Loucy (cell line): ENCODE results near the gene IGF1R.

Experiments used
- H2AFZ ChIP-seq: fragments of 200-600 bp; sonication (generic); 2 replicates; pipeline ENCODE4 v1.6.0; 2016; ENCODE audit warnings: antibody characterized with exemption, mild to moderate bottlenecking, low read length, moderate library complexity
- H3F3A ChIP-seq: fragments of 200-600 bp; 2 replicates; pipeline ENCODE4 v1.6.0; 2016; ENCODE audit warnings: antibody characterized with exemption, low read depth, mild to moderate bottlenecking
- H3K27me3 ChIP-seq: fragments of 200-600 bp; sonication (generic); 2 replicates; pipeline ENCODE4 v1.6.1; 2014; ENCODE audit warnings: low read length, mild to moderate bottlenecking; ENCODE audit not compliant: insufficient read depth, poor library complexity, severe bottlenecking
- H3K36me3 ChIP-seq: fragments of 200-600 bp; sonication (generic); 2 replicates; pipeline ENCODE4 v1.6.1; 2016; ENCODE audit warnings: low read length; ENCODE audit not compliant: insufficient read depth
- H3K4me1 ChIP-seq: fragments of 200-600 bp; sonication (generic); 2 replicates; pipeline ENCODE4 v1.5.1; 2014; ENCODE audit warnings: low read length, mild to moderate bottlenecking; ENCODE audit not compliant: insufficient read depth, poor library complexity, severe bottlenecking
- H3K4me2 ChIP-seq: fragments of 200-600 bp; sonication (generic); 2 replicates; pipeline ENCODE4 v1.6.0; 2014; ENCODE audit warnings: antibody characterized with exemption, low read length, low read depth, mild to moderate bottlenecking; ENCODE audit not compliant: poor library complexity, severe bottlenecking
- H3K4me3 ChIP-seq: fragments of 200-600 bp; sonication (generic); 2 replicates; pipeline ENCODE4 v1.5.1; 2014; ENCODE audit warnings: low read length, mild to moderate bottlenecking, mixed read lengths; ENCODE audit not compliant: poor library complexity, severe bottlenecking
- H3K79me2 ChIP-seq: fragments of 200-600 bp; sonication (generic); 2 replicates; pipeline ENCODE4 v1.6.1; 2014; ENCODE audit warnings: low read length; ENCODE audit not compliant: insufficient read depth
- H3K9ac ChIP-seq: fragments of 200-600 bp; sonication (generic); 2 replicates; pipeline ENCODE4 v1.6.0; 2014; ENCODE audit warnings: mild to moderate bottlenecking, low read depth, low read length, moderate library complexity; ENCODE audit not compliant: poor library complexity, severe bottlenecking
- H3K9me2 ChIP-seq: fragments of 200-600 bp; sonication (generic); replicated peaks from 2 replicates; pipeline ENCODE4 v1.6.1; 2016; ENCODE audit warnings: low read depth, low read length, mixed read lengths
- H3K9me3 ChIP-seq: fragments of 200-600 bp; sonication (generic); 2 replicates; pipeline ENCODE4 v1.6.1; 2014; ENCODE audit warnings: mild to moderate bottlenecking, antibody characterized with exemption, low read length, low read depth; ENCODE audit not compliant: insufficient read depth
- H4K20me1 ChIP-seq: fragments of 200-600 bp; sonication (generic); 2 replicates; pipeline ENCODE4 v1.6.0; 2014; ENCODE audit warnings: antibody characterized with exemption, low read length, mild to moderate bottlenecking; ENCODE audit not compliant: insufficient read depth, poor library complexity, severe bottlenecking
- CTCF ChIP-seq: fragments of 200-600 bp; sonication (generic); conservative IDR thresholded peaks from 2 replicates; pipeline ENCODE4 v1.5.1; 2014; ENCODE audit warnings: mild to moderate bottlenecking, antibody characterized with exemption, low read length
- EZH2phosphoT487 ChIP-seq: fragments of 200-600 bp; IDR thresholded peaks from 2 replicates; pipeline ENCODE4 v1.6.1; 2018; ENCODE audit warnings: antibody characterized with exemption, mild to moderate bottlenecking, moderate library complexity, borderline replicate concordance

Gene IGF1R

GRCh38 chr15:98817745-98818144 is 169.4 kb downstream of the IGF1R start:
- no peaks in the 10 kb centered on the region for H3K36me3 ChIP-seq
- H3K27me3 ChIP-seq, result no peaks in the 10 kb centered on the region
- H3K79me2 ChIP-seq, result peaks cover 18% of the 10 kb centered on the region; the same call in 1 of the 2 replicates
- H3F3A ChIP-seq, result no peaks in the 10 kb centered on the region
- H3K9ac ChIP-seq, result no peak overlapping the region
- H3K9me2 ChIP-seq, result no peaks in the 10 kb centered on the region
- H2AFZ ChIP-seq, result no peak overlapping the region
- H3K4me1 ChIP-seq, result peaks cover 11% of the 10 kb centered on the region
- TF ChIP-seq EZH2phosphoT487, result no peak
- TF ChIP-seq CTCF, result no peak
- H4K20me1 ChIP-seq, result no peaks in the 10 kb centered on the region
- no peaks in the 10 kb centered on the region for H3K9me3 ChIP-seq
- no peak overlapping the region for H3K4me2 ChIP-seq
- H3K4me3 ChIP-seq, result no peak overlapping the region

GRCh38 chr15:98823012-98823458 is 174.7 kb downstream of the IGF1R start:
- Histone ChIP-seq H3K9me3 (no peaks in the 10 kb centered on the region), H3K9me2 (no peaks in the 10 kb centered on the region), H3K4me1 (peaks cover 14% of the 10 kb centered on the region), H3K79me2 (peaks cover 24% of the 10 kb centered on the region; the same call in 1 of the 2 replicates), H3K27me3 (no peaks in the 10 kb centered on the region), H3K36me3 (no peaks in the 10 kb centered on the region), H2AFZ (peak overlapping the region; percentile 49; the same call in 1 of the 2 replicates), H3K4me2 (peak overlapping the region; percentile 51), H3F3A (no peaks in the 10 kb centered on the region), H3K4me3 (no peak overlapping the region), H4K20me1 (no peaks in the 10 kb centered on the region), H3K9ac (peak overlapping the region; percentile 46)
- TF ChIP-seq CTCF, result no peak
- TF ChIP-seq EZH2phosphoT487, result no peak

- TF ChIP-seq EZH2phosphoT487, result no peak
- TF ChIP-seq CTCF, result no peak
- peak overlapping the region; percentile 51 for H3K4me2 ChIP-seq
- no peak overlapping the region for H3K4me3 ChIP-seq
- no peaks in the 10 kb centered on the region for H3K36me3 ChIP-seq
- no peaks in the 10 kb centered on the region for H4K20me1 ChIP-seq
- no peak overlapping the region for H3K9ac ChIP-seq
- no peaks in the 10 kb centered on the region for H3K9me2 ChIP-seq
- peaks cover 24% of the 10 kb centered on the region; the same call in 1 of the 2 replicates for H3K79me2 ChIP-seq
- H3K27me3 ChIP-seq, result no peaks in the 10 kb centered on the region
- H3K4me1 ChIP-seq, result peaks cover 14% of the 10 kb centered on the region
- no peaks in the 10 kb centered on the region for H3K9me3 ChIP-seq
- no peaks in the 10 kb centered on the region for H3F3A ChIP-seq
- 0 out of 2 replicates have a peak overlapping the region, but pooled peaks have one; percentile 6 for H2AFZ ChIP-seq
These were observed 175.3 kb downstream of the IGF1R start for GRCh38 chr15:98823616-98824015.
